ENCODE results near the gene EMC6.
"Not testable (repeated sequence)": the region's sequence is repeated elsewhere in the genome, so short reads cannot be mapped to it uniquely, and the experiment has no call there.

EMC6 gene

GRCh38 chr17:3682033-3682432 is 13.4 kb downstream of the EMC6 start:
- DNase-seq, result no peak

- peak; percentile 54 to 62 for DNase-seq
These were observed 14.5 kb downstream of the EMC6 start for GRCh38 chr17:3683054-3683511.

- no peak for DNase-seq
These were observed 16.6 kb downstream of the EMC6 start for GRCh38 chr17:3685174-3685573.

- DNase-seq, result no peak
These were observed 19.5 kb downstream of the EMC6 start for GRCh38 chr17:3688027-3688553.

GRCh38 chr17:3688852-3689261 is 20.2 kb downstream of the EMC6 start:
- DNase-seq, result no peak

- no peak for DNase-seq
These were observed 20.9 kb downstream of the EMC6 start for GRCh38 chr17:3689262-3690093.

- no peak for DNase-seq
These were observed 21.6 kb downstream of the EMC6 start for GRCh38 chr17:3690094-3690715.

- DNase-seq, result no peak
These were observed 23.0 kb downstream of the EMC6 start for GRCh38 chr17:3691617-3692067.

- no peak for DNase-seq
These were observed 23.7 kb downstream of the EMC6 start for GRCh38 chr17:3692346-3692745.

GRCh38 chr17:3693141-3693540 is 24.5 kb downstream of the EMC6 start:
- DNase-seq, result no peak

GRCh38 chr17:3693829-3694231 is 25.2 kb downstream of the EMC6 start:
- DNase-seq, result peak; percentile 28

- no peak for DNase-seq
These were observed 26.6 kb downstream of the EMC6 start for GRCh38 chr17:3695129-3695722.

GRCh38 chr17:3695723-3696411 is 27.3 kb downstream of the EMC6 start, which contains the start of gene P2RX5:
Gene P2RX5 (minus strand): TSS chr17:3696155. CDS start chr17:3696005, 150 bp downstream.
- peak in 1 of 2 donors; percentile 41 for DNase-seq

GRCh38 chr17:3697103-3697476 is 28.5 kb downstream of the EMC6 start:
- DNase-seq, result no peak

GRCh38 chr17:3698139-3698538 is 29.5 kb downstream of the EMC6 start:
- DNase-seq, result no peak

GRCh38 chr17:3699951-3700350 is 31.3 kb downstream of the EMC6 start:
- no peak for DNase-seq

GRCh38 chr17:3702041-3702539 is 33.5 kb downstream of the EMC6 start:
- not testable (repeated sequence) for DNase-seq

- no peak for DNase-seq
These were observed 36.5 kb downstream of the EMC6 start for GRCh38 chr17:3704931-3705717.

GRCh38 chr17:3705718-3705984 is 37.0 kb downstream of the EMC6 start:
- not testable (repeated sequence) for DNase-seq

- DNase-seq, result no peak
These were observed 39.8 kb downstream of the EMC6 start for GRCh38 chr17:3708366-3708765.

GRCh38 chr17:3710951-3711383 is 42.4 kb downstream of the EMC6 start:
- DNase-seq, result peak; percentile 47 to 54
